ENCODE data around the gene FAM240A. TPM values are rescaled to one million over a fixed set of nuclear protein-coding genes. Genes with fewer than 3 reads are reported as not detected.
"Not testable (repeated sequence)": the region's sequence is repeated elsewhere in the genome, so short reads cannot be mapped to it uniquely, and the experiment has no call there.

Gene FAM240A
- total RNA-seq, 2 experiments from 2014 or later: not detected

- no peaks in the 10 kb centered on the region for H3K9me3 Mint-ChIP-seq
- intact Hi-C loops (cut with micrococcal nuclease): no loop called here
- ChIA-PET POLR2A (no interaction called here), CTCF (interaction anchor here (1.3 kb wide), 1 partner anchor 88 kb away, joined by 5 read pairs; no protein-coding TSS in a partner anchor)
- H3K27ac Mint-ChIP-seq: no peak overlapping the region
- no peaks in the 10 kb centered on the region for H3K36me3 Mint-ChIP-seq
- H3K27me3 Mint-ChIP-seq: no peaks in the 10 kb centered on the region
- DNase-seq: no peak
- H3K4me1 Mint-ChIP-seq (ENCODE audit: low read depth): peaks cover 3% of the 10 kb centered on the region
- H3K4me3 Mint-ChIP-seq: no peak overlapping the region
Measured at GRCh38 chr3:46576879-46577278, 35.4 kb upstream of the FAM240A start.

DNA sequence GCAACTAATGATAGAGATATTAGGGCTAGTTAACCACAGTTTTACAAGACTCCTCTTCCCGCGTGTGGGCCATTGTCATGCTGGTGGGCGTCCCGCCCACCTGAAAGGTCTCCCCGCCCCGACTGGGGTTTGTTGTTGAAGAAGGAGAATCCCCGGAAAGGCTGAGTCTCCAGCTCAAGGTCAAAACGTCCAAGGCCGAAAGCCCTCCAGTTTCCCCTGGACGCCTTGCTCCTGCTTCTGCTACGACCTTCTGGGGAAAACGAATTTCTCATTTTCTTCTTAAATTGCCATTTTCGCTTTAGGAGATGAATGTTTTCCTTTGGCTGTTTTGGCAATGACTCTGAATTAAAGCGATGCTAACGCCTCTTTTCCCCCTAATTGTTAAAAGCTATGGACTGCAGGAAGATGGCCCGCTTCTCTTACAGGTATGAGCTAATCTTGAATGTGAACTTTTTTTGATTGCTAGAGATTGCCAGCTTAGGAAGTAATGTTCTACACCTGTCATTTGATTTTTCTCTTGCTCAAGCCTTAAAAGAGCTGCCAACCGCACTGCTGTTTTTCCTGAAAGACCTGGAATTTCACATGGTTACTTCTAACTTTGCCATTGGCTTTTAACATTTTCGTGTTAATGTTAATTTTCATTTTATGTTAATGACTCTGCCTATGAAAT is 34.6 kb upstream of the FAM240A start:
- POLR2A ChIA-PET; intact Hi-C loops (cut with micrococcal nuclease); H3K9me3 Mint-ChIP-seq; H3K36me3 Mint-ChIP-seq; DNase-seq; H3K27ac Mint-ChIP-seq; H3K4me1 Mint-ChIP-seq (ENCODE audit: low read depth); H3K4me3 Mint-ChIP-seq; H3K27me3 Mint-ChIP-seq: not testable (repeated sequence)
- CTCF ChIA-PET: interaction anchor here (1.3 kb wide), 1 partner anchor 89 kb away, joined by 5 read pairs; no protein-coding TSS in a partner anchor

- Mint-ChIP-seq H3K4me1 (ENCODE audit: low read depth) (peaks cover 3% of the 10 kb centered on the region), H3K4me3 (no peak overlapping the region), H3K36me3 (no peaks in the 10 kb centered on the region), H3K27me3 (no peaks in the 10 kb centered on the region), H3K27ac (no peak overlapping the region), H3K9me3 (no peaks in the 10 kb centered on the region)
- ChIA-PET CTCF (no interaction called here), POLR2A (no interaction called here)
- intact Hi-C loops (cut with micrococcal nuclease): no loop called here
- DNase-seq: no peak
Measured at GRCh38 chr3:46578973-46579755, 33.2 kb upstream of the FAM240A start.

- ChIA-PET CTCF (interaction anchor here (0.6 kb wide), 1 partner anchor 47 kb away, joined by 3 read pairs; no protein-coding TSS in a partner anchor), POLR2A (no interaction called here)
- Mint-ChIP-seq H3K36me3 (no peaks in the 10 kb centered on the region), H3K4me1 (ENCODE audit: low read depth) (peaks cover 3% of the 10 kb centered on the region), H3K9me3 (no peaks in the 10 kb centered on the region), H3K27ac (no peak overlapping the region), H3K27me3 (no peaks in the 10 kb centered on the region), H3K4me3 (no peak overlapping the region)
- intact Hi-C loops (cut with micrococcal nuclease): no loop called here
- no peak for DNase-seq
Measured at GRCh38 chr3:46579756-46580286, 32.5 kb upstream of the FAM240A start.

DNA sequence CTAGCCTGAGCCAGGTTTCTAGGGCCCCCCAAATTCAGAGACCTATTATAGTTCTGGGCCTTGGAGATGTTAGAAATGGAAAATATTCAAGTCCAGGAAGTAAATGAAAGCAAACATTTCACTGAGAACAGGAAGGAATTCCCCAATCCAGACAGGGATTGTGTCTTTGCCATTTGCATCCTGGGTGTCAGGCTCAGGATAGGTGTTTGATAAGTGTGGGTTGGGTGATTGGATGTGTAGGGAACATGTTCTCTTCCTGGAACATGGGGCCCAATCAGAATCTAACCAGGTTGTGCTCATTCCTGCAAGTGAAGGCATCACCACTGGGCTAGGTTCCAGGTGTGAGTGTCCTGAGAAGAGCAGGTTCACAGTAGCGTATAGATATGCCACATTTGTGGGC is 31.6 kb upstream of the FAM240A start:
- POLR2A ChIA-PET: no interaction called here
- no peaks in the 10 kb centered on the region for H3K36me3 Mint-ChIP-seq
- H3K4me3 Mint-ChIP-seq: no peak overlapping the region
- H3K4me1 Mint-ChIP-seq (ENCODE audit: low read depth): peaks cover 3% of the 10 kb centered on the region
- no peak for DNase-seq
- no peaks in the 10 kb centered on the region for H3K27me3 Mint-ChIP-seq
- H3K9me3 Mint-ChIP-seq: no peaks in the 10 kb centered on the region
- no peak overlapping the region for H3K27ac Mint-ChIP-seq
- intact Hi-C loops (cut with micrococcal nuclease): no loop called here
- CTCF ChIA-PET: no interaction called here

DNA sequence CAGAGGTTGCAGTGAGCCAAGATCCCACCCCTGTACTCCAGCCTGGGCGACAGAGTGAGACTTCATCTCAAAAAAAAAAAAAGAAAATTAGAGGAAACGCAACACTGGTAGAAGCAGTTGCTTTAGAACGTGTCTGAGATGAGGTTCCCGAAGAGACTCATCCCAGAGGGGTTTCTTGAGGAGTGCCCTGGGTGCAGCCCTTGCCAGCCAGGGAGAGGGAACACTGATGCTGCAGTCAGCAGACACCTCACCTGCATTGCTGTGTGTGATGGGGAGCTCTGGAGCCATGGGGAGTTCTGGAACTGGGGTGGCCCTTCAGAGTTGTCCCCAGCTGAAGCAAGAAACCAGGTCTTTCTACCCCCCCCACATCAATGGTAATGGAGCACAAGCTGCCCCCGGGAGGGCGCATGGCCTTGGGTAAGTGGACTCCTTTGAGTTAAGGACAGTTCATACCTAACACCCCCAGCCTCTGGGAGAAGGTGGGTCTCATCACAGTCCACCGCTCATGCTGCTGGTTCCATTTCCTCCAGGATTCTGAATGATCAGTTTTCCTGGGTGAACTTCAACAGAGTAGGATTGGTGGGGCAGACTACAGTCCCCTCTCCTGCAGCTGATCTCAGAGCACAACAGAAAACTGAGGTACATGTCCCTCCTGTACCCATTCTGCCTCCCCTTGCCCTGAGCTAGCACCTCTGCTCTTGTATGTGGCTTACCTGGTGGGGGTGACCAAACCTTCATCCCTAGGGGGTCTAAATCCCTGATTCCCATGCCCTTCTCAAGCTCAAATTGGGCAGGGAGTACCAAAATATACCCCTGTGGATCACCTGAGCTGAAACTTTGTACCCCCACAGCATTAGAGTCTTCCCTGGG is 27.5 kb upstream of the FAM240A start:
- Mint-ChIP-seq H3K36me3 (no peaks in the 10 kb centered on the region), H3K4me1 (ENCODE audit: low read depth) (peaks cover 4% of the 10 kb centered on the region), H3K27ac (no peak overlapping the region), H3K9me3 (no peaks in the 10 kb centered on the region), H3K27me3 (peaks cover 5% of the 10 kb centered on the region), H3K4me3 (no peak overlapping the region)
- intact Hi-C loops (cut with micrococcal nuclease): no loop called here
- no peak for DNase-seq
- ChIA-PET POLR2A (no interaction called here), CTCF (interaction anchor here (1.3 kb wide), 1 partner anchor 96 kb away, joined by 5 read pairs; no protein-coding TSS in a partner anchor)

GRCh38 chr3:46585799-46586693 is 26.3 kb upstream of the FAM240A start:
- Mint-ChIP-seq H3K36me3 (no peaks in the 10 kb centered on the region), H3K4me1 (ENCODE audit: low read depth) (peaks cover 4% of the 10 kb centered on the region), H3K27ac (no peak overlapping the region), H3K27me3 (peaks cover 5% of the 10 kb centered on the region), H3K9me3 (no peaks in the 10 kb centered on the region), H3K4me3 (no peak overlapping the region)
- intact Hi-C loops (cut with micrococcal nuclease): no loop called here
- DNase-seq: no peak
- POLR2A ChIA-PET: no interaction called here
- CTCF ChIA-PET: interaction anchor here (1.7 to 2.0 kb wide), 2 partner anchors 44 to 98 kb away, joined by 5 read pairs; no protein-coding TSS in a partner anchor

DNA sequence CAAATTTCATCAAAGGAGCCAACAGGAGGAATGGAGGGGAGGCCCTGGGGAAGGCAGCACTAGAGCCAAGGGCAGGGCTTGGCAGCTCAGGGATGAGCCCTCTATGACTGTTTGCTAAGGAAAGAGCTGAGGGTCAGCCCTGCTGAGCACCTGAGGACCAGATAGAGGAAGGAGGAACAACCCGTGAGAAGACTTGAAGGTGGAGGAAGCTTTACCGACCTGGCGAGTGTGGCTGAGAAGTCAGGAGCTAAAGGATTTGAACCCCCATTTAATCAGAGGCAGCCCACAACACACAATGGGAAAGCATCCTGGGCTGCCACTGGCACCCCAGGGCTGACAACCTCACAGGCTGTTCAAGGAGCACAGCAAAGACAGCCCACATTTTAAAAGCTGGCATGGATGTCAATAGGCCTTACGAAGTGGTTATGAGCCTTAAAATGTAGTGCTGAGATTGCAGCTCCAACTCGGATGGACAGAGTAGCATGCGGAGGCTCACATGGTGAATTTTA is 25.5 kb upstream of the FAM240A start:
- no peak overlapping the region for H3K27ac Mint-ChIP-seq
- no peaks in the 10 kb centered on the region for H3K36me3 Mint-ChIP-seq
- no peak for DNase-seq
- intact Hi-C loops (cut with micrococcal nuclease): no loop called here
- POLR2A ChIA-PET: no interaction called here
- H3K4me3 Mint-ChIP-seq: no peak overlapping the region
- H3K4me1 Mint-ChIP-seq (ENCODE audit: low read depth): peaks cover 4% of the 10 kb centered on the region
- H3K9me3 Mint-ChIP-seq: no peaks in the 10 kb centered on the region
- CTCF ChIA-PET: interaction anchor here (1.7 to 2.0 kb wide), 2 partner anchors 43 to 98 kb away, joined by 5 read pairs; no protein-coding TSS in a partner anchor
- peaks cover 5% of the 10 kb centered on the region for H3K27me3 Mint-ChIP-seq

GRCh38 chr3:46587268-46587667 is 25.1 kb upstream of the FAM240A start:
- H3K36me3 Mint-ChIP-seq; POLR2A ChIA-PET; intact Hi-C loops (cut with micrococcal nuclease); H3K4me1 Mint-ChIP-seq (ENCODE audit: low read depth); H3K9me3 Mint-ChIP-seq; H3K27me3 Mint-ChIP-seq; H3K4me3 Mint-ChIP-seq; DNase-seq; H3K27ac Mint-ChIP-seq: not testable (repeated sequence)
- CTCF ChIA-PET: interaction anchor here (1.7 to 2.0 kb wide), 2 partner anchors 43 to 99 kb away, joined by 5 read pairs; no protein-coding TSS in a partner anchor

DNA sequence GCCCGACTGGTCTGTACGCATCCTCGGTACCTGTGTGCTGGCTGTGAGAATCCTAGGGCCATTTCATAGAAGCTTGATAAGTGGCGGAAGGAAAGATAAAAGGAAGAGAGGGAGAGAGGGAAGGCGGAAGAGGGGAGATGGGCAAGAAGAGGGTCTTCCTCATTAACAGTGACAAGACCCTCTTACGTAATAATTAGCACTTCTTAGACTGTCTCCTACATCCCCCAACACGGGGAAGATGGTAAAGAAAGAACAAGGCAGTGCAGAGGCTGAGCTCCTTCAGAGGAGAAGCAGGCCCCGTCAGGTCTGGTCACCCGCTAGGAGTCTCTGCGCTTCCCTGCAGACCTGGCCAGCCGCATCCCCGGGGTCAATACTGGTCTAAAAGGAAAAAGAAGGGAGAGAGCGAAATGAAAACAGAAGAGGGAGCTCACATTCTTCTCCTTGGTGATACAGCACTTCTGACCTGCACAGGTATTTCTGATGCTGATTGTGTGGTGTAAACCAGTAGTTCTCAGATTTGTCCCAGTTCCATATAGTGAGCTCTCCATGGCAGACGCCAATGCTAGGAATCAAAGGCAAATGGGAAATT is 19.0 kb upstream of the FAM240A start:
- no peaks in the 10 kb centered on the region for H3K36me3 Mint-ChIP-seq
- intact Hi-C loops (cut with micrococcal nuclease): no loop called here
- H3K4me1 Mint-ChIP-seq (ENCODE audit: low read depth): no peaks in the 10 kb centered on the region
- ChIA-PET POLR2A (no interaction called here), CTCF (interaction anchor here (1.4 kb wide), 1 partner anchor 105 kb away, joined by 7 read pairs; no protein-coding TSS in a partner anchor)
- H3K4me3 Mint-ChIP-seq: no peak overlapping the region
- no peak for DNase-seq
- H3K9me3 Mint-ChIP-seq: no peaks in the 10 kb centered on the region
- H3K27me3 Mint-ChIP-seq: peaks cover 5% of the 10 kb centered on the region
- H3K27ac Mint-ChIP-seq: no peak overlapping the region

- Mint-ChIP-seq H3K4me1 (ENCODE audit: low read depth) (no peaks in the 10 kb centered on the region), H3K27me3 (peaks cover 3% of the 10 kb centered on the region), H3K36me3 (no peaks in the 10 kb centered on the region), H3K27ac (no peak overlapping the region), H3K4me3 (no peak overlapping the region), H3K9me3 (no peaks in the 10 kb centered on the region)
- no peak for DNase-seq
- intact Hi-C loops (cut with micrococcal nuclease): no loop called here
- ChIA-PET POLR2A (no interaction called here), CTCF (interaction anchor here (1.4 kb wide), 1 partner anchor 105 kb away, joined by 7 read pairs; no protein-coding TSS in a partner anchor)
Measured at GRCh38 chr3:46593979-46594378, 18.3 kb upstream of the FAM240A start.
